ENCODE measurements around the gene PVALEF. TPM values are rescaled to one million over a fixed set of nuclear protein-coding genes. Genes with fewer than 3 reads are reported as not detected.

Gene PVALEF
- total and polyA plus RNA-seq, 2 of the 8 experiments (the other 6 are each of a cell fraction or from before 2014, with no cell fraction given), result 0.03 TPM; not detected in 1

GRCh38 chr17:81160747-81161453 is 4.4 kb upstream of the PVALEF start (continued):
- TF ChIP-seq CHD7 (IDR thresholded peaks at IDR 0.05; ENCODE audit: insufficient replicate concordance, low read length) (no peak), FOSL1 (IDR thresholded peaks at IDR 0.05; ENCODE audit: insufficient read depth, low read depth, low read length) (no peak)
